Panc1 (cell line): ENCODE measurements around the gene WARS2. TPM values are rescaled to one million over a fixed set of nuclear protein-coding genes. Genes with fewer than 3 reads are reported as not detected.
"Not testable (repeated sequence)": the region's sequence is repeated elsewhere in the genome, so short reads cannot be mapped to it uniquely, and the experiment has no call there.

ENCODE experiments used
- ATAC-seq: fragments of 200-7000 bp; cut with Tn5 transposase; 2 replicates; pipeline ENCODE4 v1.9.1; 2020; ENCODE audit warnings: mild to moderate bottlenecking, moderate library complexity
- BruUV-seq: library from RNA; stranded (reverse); fragments of 400-500 nt; replicated peaks from 2 replicates; lab custom pipeline; 2021; lab: Mats Ljungman, UMichigan
- CTCF ChIA-PET: fragments of 300-600 bp; sonication (Branson Sonifier 250); formaldehyde crosslinking; loops from one replicate; lab custom pipeline; 2022; ENCODE audit warnings: antibody characterized with exemption; lab: Charles Lee
- POLR2A ChIA-PET: fragments of 300-600 bp; sonication (Branson Sonifier 250); formaldehyde crosslinking; loops from one replicate; lab custom pipeline; 2022; ENCODE audit warnings: antibody characterized with exemption; lab: Charles Lee
- DNase-seq: peaks from one replicate; pipeline ENCODE4 v3.0.0-alpha.2; 2010; ENCODE audit warnings: low read depth, low spot score
- H3K27ac ChIP-seq: 2 replicates; pipeline ENCODE4 v1.5.1; 2011; ENCODE audit warnings: mild to moderate bottlenecking, low read length, inconsistent platforms
- H3K27me3 ChIP-seq: fragments of 200-500 bp; sonication (Bioruptor generic); 2 replicates; pipeline ENCODE4 v1.6.0; 2014; ENCODE audit warnings: low read length, inconsistent platforms; ENCODE audit not compliant: control insufficient read depth, insufficient read depth
- H3K36me3 ChIP-seq: fragments of 200-500 bp; sonication (Bioruptor generic); 2 replicates; pipeline ENCODE4 v1.5.1; 2014; ENCODE audit warnings: inconsistent platforms, mild to moderate bottlenecking, low read length, moderate library complexity; ENCODE audit not compliant: control insufficient read depth, insufficient read depth
- H3K4me1 ChIP-seq: 2 replicates; pipeline ENCODE4 v1.5.1; 2011; ENCODE audit warnings: inconsistent platforms, mild to moderate bottlenecking, low read length, moderate library complexity; ENCODE audit not compliant: control insufficient read depth, insufficient read depth
- H3K4me3 ChIP-seq, 2 experiments: 2 replicates each; pipeline ENCODE4 v1.5.1; 2011 to 2012; ENCODE audit warnings: low read depth in 2 of 2, low read length in 2 of 2, mild to moderate bottlenecking in 2 of 2, inconsistent platforms in 1 of 2, moderate library complexity in 1 of 2
- H3K9me3 ChIP-seq: fragments of 200-500 bp; sonication (Bioruptor generic); 2 replicates; pipeline ENCODE4 v1.5.1; 2014; ENCODE audit warnings: low read depth, mild to moderate bottlenecking, inconsistent platforms, low read length, moderate library complexity; ENCODE audit not compliant: control insufficient read depth, insufficient read depth
- CTCF ChIP-seq: fragments of 450-650 bp; IDR thresholded peaks from 2 replicates; pipeline ENCODE4 v1.5.1; 2017; ENCODE audit warnings: mild to moderate bottlenecking
- POLR2AphosphoS5 ChIP-seq: IDR thresholded peaks from 2 replicates; pipeline ENCODE4 v1.6.1; 2012; ENCODE audit warnings: mild to moderate bottlenecking, low read depth, low read length, moderate library complexity
- REST ChIP-seq, 2 experiments: IDR thresholded peaks; 2 replicates each; pipeline ENCODE4 v1.6.1; 2011 to 2012; ENCODE audit warnings: low read depth in 2 of 2, control low read depth in 1 of 2, low read length in 1 of 2, mild to moderate bottlenecking in 1 of 2, moderate library complexity in 1 of 2; ENCODE audit not compliant: insufficient read depth in 1 of 2
- SIN3A ChIP-seq: IDR thresholded peaks from 2 replicates; pipeline ENCODE4 v1.6.1; 2012; ENCODE audit warnings: low read depth, mild to moderate bottlenecking, low read length, moderate library complexity, borderline replicate concordance; ENCODE audit not compliant: insufficient read depth
- TCF7L2 ChIP-seq: IDR thresholded peaks from 2 replicates; pipeline ENCODE4 v1.6.1; 2011; ENCODE audit warnings: mild to moderate bottlenecking, low read depth, low read length, inconsistent platforms
- in situ Hi-C: cut with HindIII; loops from 2 replicates; pipeline ENCODE4 v1.10.0; 2016; ENCODE audit warnings: low sequenced_read_pairs, low pct_unique_long_range_greater_than_20kb
- intact Hi-C: fragments of 100-400 bp; cut with micrococcal nuclease; formaldehyde crosslinking; loops from one replicate; pipeline ENCODE4 v1.10.0; 2022; ENCODE audit not compliant: unreplicated experiment
- total RNA-seq: library from RNA; stranded (reverse); gene quantifications from one replicate; pipeline ENCODE4 v1.2.1, GENCODE V29; 2021; ENCODE audit not compliant: unreplicated experiment

The WARS2 gene
- total RNA-seq, 1 experiment from 2014 or later, result 6.6 TPM

DNA sequence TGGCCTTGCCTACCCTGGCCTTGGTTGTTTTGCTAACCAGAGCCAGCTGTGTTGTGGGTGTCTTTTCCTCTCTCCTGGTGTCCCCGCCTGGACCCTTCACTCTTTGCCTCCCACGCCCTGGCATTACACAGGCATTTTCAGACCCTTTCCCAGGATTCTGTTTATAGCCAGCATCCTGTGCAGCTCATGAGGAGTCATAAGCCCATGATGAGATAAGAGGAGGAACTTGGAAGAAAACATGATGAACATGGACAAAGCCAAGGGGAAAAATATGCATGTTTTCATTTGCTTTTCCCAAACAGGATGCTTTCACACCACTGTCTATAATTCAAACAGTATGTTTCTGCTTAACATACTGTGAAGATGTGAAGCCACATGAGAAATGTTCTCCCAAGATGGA is 18.7 kb upstream of the WARS2 start:
- BruUV-seq, result no TSS peak
- intact Hi-C loops, result no loop called here
- in situ Hi-C loops, result no loop called here
- Histone ChIP-seq H3K27me3 (no peaks in the 10 kb centered on the region), H3K4me3 (no peak overlapping the region), H3K36me3 (no peaks in the 10 kb centered on the region; the same call in 1 of the 2 replicates), H3K4me1 (no peaks in the 10 kb centered on the region), H3K9me3 (no peaks in the 10 kb centered on the region), H3K27ac (no peak overlapping the region)
- CTCF ChIA-PET, result no interaction called here
- TF ChIP-seq REST (IDR thresholded peaks at IDR 0.05; ENCODE audit: insufficient read depth in 1 of 2, low read depth in 2 of 2, low read length in 1 of 2) (no peak), TCF7L2 (no peak), SIN3A (no peak), POLR2AphosphoS5 (no peak), CTCF (no peak)
- DNase-seq (no peak), ATAC-seq (no peak)
- POLR2A ChIA-PET, result no interaction called here

DNA sequence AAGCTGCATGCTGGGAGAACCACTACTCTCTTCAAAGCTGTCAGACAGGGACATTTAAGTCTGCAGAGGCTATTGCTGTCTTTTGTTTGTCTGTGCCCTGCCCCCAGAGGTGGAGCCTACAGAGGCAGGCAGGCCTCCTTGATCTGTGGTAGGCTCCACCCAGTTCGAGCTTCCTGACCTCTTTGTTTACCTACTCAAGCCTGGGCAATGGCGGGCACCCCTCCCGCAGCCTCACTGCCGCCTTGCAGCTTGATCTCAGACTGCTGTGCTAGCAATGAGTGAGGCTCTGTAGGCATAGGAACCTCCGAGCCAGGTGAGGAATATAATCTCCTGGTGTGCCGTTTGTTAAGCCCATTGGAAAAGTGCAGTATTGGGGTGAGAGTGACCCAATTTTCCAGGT is 16.3 kb upstream of the WARS2 start:
- H3K36me3 ChIP-seq, H3K4me1 ChIP-seq, in situ Hi-C loops, BruUV-seq, intact Hi-C loops, ATAC-seq, H3K4me3 ChIP-seq, POLR2A ChIA-PET, H3K9me3 ChIP-seq, DNase-seq, H3K27ac ChIP-seq, CTCF ChIA-PET, H3K27me3 ChIP-seq: not testable (repeated sequence)

DNA sequence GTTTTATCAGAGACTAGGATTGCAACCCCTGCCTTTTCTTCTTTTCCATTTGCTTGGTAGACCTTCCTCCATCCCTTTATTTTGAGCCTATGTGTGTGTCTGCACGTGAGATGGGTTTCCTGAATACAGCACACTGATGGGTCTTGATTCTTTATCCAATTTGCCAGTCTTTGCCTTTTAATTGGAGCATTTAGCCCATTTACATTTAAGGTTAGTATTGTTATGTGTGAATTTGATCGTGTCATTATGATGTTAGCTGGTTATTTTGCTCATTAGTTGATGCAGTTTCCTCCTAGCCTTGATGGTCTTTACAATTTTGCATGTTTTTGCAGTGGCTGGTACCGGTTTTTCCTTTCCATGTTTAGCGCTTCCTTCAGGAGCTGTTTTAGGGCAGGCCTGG is 14.6 kb upstream of the WARS2 start:
- H3K9me3 ChIP-seq, DNase-seq, H3K27me3 ChIP-seq, POLR2A ChIA-PET, in situ Hi-C loops, BruUV-seq, ATAC-seq, CTCF ChIA-PET, H3K4me1 ChIP-seq, intact Hi-C loops, H3K4me3 ChIP-seq, H3K36me3 ChIP-seq, H3K27ac ChIP-seq: not testable (repeated sequence)
